NCI-H1930 (cell line): Measurements from ENCODE around the gene TNNI2.

ENCODE experiments used
- DNase-seq, 2 experiments: peaks; one replicate each; lab custom pipeline; 2025; lab: John Stamatoyannopoulos, UW

TNNI2 gene

GRCh38 chr11:1821562-1821961 is 17.2 kb upstream of the TNNI2 start:
- no peak for DNase-seq

GRCh38 chr11:1822648-1823375 is 16.0 kb upstream of the TNNI2 start:
- DNase-seq: no peak

DNA sequence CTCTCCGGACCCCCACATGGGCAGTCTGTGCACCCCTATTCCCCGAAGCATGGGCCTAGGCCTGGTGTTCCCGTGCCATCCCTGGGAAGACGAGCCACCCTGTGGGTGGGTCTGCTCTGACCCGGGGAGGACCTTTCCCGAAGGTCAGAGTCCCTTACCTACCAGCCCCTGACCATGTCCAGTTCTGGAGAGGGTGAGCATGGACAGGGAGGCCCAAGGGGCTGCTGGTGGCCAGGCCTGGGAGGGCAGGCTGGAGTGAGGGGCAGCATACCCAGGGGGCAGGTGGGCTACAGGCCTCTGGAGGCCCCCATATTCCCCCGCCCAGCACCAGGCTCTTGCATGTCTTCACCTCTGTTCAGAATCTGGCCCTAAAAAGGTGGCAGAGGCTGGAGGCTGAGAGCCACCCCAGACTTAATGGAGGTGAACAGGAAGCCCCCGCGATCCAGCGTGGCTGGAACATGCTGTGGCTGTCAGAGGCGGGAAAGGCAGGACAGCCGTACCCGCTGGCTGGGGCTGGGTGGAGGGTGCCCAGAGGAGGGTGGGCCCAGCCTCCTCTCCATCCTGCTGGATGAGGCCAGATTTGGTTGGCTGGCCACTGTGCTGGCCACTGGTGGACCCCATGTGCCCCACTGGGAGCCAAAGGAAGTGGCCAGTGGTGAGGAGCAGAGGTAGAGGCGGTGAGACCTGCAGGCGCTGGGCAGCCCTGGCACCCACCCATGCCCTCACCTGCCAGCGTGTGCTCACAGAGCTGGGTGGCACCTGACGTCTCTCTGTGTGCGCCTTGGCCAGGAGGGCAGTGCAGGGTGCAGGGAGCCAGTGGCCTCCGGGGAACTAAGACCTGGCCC is 15.2 kb upstream of the TNNI2 start:
- DNase-seq: no peak

- no peak for DNase-seq
These were observed 14.4 kb upstream of the TNNI2 start for GRCh38 chr11:1824221-1825038.

DNA sequence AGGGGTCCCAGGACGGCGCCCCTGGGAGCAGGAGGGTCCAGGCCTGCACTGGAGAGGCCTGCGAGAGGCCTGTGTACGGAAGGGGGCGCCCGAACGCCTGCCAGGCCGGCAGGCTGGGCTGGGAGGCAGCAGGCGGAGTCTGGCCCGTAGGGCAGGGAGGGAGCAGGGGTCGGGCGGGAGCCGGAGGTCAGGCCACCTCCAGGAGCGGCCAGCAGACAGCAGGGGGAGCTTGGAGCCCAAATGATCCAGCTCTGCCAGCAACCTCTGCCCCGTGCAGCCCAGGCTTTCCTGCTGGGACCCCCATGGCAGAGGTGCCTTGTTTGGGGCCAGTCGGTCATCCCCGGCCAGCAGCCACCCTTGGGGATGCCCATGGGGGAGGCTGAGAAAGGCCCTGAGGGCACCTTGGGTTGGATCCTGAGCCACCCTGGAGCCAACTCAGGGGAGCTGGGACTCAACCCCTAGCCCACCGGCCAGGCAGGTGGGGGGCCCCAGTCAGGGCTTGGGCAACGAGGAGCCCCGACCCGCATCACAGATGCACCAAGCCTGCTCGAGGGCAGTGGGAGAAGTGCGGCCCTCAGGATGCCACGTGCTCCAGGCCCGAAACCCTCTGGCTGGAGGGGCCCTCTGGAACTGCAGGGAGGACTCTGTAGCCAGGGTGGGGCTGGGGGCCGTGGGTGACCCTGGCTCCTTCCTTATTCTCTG is 13.6 kb upstream of the TNNI2 start:
- DNase-seq: peak in 1 of 2 experiments; percentile 23

DNA sequence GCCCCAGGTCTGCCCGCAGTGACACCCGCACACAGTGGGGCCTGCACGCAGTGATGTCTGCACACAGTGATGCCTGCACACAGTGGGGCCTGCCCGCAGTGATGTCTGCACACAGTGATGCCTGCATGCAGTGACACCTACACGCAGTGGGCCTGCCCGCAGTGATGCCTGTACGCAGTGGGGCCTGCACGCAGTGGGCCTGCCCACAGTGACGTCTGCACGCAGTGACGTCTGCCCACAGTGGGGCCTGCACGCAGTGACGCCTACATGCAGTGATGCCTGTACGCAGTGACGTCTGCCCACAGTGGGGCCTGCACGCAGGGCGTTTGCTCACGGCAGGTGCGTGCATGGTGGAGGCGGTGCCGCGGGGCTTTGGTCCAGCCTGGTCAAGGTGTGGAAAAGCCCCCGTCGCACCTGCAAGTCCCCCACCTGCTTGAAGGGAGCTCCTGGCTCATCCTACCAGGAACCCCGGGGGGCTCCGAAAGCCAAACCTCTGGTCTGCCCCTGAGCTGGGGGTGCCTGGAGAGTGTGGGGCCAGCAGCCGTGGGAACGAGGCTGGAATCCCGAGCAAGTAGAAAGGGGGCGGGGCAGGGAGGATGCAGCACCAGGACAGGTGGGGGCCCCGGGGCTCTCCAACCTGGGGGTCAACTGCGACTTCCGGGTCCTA is 12.9 kb upstream of the TNNI2 start:
- DNase-seq: no peak

- peak in 1 of 2 experiments; percentile 43 for DNase-seq
These were observed 12.2 kb upstream of the TNNI2 start for GRCh38 chr11:1826552-1827094.

GRCh38 chr11:1827095-1827813 is 11.5 kb upstream of the TNNI2 start:
- DNase-seq: no peak

GRCh38 chr11:1827931-1828330 is 10.8 kb upstream of the TNNI2 start:
- no peak for DNase-seq

DNA sequence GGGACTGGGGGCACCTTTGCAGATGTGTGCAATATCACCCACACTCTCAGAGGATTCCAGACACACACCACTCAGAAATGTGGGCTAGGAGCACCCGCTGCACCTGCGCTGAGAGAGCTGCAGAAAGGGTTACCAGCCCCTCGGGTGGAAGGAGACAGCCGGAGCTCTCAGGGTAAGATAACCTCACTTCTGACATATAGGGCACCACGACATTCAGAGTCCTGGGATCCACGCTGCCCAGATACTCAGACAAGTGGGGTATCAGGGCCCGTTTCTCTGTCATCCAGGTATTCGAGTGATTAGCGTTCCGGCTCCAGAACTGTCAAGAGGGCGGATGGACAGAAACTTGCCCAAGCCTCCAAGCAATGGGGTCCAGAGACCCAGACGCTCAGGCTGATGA is 10.2 kb upstream of the TNNI2 start:
- DNase-seq: no peak

GRCh38 chr11:1829039-1829820 is 9.6 kb upstream of the TNNI2 start:
- no peak for DNase-seq

- DNase-seq: no peak
These were observed 8.8 kb upstream of the TNNI2 start for GRCh38 chr11:1830004-1830321.

GRCh38 chr11:1830322-1831223 is 8.2 kb upstream of the TNNI2 start:
- DNase-seq: no peak

- DNase-seq: no peak
These were observed 7.2 kb upstream of the TNNI2 start for GRCh38 chr11:1831338-1832210.

DNA sequence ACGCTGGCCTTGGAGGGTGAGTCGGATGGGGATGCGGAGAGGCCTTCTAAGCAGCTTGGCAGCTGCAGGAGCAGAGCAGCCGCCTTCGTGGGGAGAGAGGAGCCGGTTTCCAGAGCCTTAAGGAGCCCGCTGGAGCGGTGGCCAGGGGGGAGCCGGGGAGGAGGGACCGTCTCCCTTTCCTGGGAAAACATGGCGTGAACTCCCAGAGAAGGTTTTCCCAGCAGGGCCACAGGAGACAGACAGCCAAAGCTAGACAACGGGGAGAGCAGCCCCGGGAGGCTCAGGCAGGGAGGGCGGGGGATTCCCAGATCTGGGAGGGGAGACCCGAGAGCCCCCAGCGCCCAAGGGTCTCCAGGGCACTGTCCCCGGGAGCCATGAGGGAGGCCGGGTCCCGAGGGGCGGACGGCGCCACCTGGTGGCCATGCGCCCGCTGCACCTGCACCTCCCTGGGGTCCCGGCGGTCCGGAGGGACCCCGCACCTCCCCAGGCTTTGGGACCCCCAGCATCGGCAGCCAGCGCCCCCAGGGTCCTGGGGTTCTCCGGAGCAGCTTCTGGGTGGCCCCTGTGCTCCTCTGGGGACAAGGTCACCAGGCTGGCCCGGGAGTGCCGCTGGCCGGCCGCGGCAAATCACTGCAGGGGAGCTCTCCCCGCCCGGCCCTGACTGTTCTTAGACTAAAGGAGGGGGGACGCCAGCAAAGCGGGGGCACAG is 6.4 kb upstream of the TNNI2 start:
- peak in 1 of 2 experiments; percentile 32 for DNase-seq

DNA sequence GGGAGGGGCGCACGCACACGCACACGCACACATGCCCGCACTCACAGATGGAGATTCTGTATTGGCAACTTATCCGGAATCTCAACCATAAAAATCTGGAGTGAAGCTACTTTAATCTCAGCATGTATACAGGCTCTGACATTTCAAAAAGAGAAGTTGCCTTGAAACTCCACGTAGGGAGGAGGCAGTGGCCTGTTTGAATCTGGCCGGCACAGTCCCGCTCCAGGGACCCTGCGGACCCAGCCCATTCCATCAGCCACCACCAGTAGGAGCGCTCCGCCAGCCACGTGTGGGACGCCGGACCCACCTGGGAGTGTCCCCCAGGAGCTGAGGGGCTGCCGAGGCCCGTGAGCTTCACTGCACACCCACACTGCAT is 5.9 kb upstream of the TNNI2 start:
- no peak for DNase-seq

DNA sequence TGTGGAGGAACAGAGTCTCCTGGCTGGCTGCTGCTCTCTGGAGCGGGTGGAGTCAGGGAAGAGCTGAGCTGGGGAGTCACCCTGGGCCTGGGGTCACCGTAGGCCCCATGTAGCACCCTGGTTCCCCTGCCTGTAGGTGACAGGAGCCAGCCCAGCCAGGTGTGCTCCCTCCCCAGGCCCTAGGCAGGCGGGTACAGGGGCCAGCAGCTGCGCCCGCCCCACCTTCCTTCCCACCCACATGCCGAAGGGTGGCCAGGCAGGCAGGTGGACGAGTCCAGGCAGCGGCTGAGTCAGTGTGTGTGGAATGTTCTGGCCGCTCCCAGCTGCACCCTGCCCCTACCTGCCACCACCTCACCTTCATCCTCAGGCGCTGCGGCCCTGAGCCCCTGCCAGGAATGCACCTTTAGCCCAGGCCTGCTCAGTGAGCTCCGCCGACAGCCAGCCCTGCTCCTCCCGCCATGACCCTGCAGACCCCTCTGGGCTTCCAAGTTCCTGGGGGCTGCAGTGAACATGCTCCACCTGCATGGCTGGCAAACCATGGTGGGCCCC is 4.6 kb upstream of the TNNI2 start:
- no peak for DNase-seq
